Colon (tissue), 2 donors: ENCODE measurements around the gene DNM1L.
"Not testable (repeated sequence)": the region's sequence is repeated elsewhere in the genome, so short reads cannot be mapped to it uniquely, and the experiment has no call there.

Experiments
- FAIRE-seq: peaks from 2 replicates; lab custom pipeline; 2012; peaks lifted over from hg19 to GRCh38; lab: Jason Lieb, UNC
- donor health status: control.
- donor health status: control.

Gene DNM1L

DNA sequence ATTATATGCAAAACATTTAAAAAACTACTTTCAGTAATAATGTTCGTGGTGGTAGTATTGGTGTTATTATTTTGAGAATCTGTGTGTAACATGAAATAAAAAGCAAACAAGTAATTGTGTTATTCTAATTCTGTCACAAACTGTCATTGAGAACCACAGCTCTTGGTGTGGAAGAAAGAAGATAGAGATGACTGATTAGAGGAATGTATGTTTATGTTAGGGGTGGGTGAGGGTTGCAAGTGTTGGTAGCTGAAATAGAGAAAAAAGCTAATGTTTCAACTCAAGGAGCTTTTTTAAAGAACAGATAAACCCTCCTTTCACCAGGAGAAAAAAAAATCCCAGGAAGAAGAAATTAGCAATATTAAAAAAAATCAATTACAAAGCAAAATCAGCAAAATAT is 18.3 kb downstream of the DNM1L start:
- no peak for FAIRE-seq

DNA sequence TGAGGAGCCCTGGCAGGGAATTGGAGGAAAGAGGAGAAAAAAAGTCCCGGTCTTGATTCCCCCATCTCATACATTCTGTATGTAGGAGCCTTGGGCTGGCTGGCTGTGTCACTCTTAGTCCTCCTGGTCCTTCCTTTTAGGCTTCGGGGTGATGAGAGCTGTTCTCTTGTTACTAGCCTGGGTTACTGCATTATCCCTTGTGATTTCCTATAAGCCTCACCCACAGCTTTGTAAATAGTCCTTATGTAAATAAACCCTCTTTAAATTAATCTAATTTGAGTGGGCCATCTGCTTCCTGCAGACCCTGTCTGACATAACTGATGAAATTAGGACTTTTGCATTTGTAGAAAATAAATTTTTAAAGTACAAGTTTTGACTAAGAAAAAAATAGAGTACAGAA is 19.2 kb downstream of the DNM1L start:
- no peak for FAIRE-seq

DNA sequence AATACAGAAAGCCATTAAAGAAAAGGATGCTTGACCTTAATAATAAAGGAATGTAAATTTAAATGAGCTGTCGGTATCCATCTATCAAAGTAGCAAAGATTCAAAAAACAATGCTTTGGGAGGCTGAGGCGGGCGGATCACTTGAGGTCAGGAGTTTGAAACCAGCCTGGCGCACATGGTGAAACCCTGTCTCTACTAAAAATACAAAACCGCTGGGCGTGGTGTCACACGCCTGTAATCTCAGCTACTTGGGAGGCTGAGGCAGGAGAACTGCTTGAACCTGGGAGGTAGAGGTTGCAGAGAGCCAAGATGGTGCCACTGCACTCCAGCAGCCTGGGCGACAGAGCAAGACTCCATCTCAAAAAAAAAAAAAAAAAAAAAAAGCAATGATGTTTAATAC is 20.3 kb downstream of the DNM1L start:
- not testable (repeated sequence) for FAIRE-seq

DNA sequence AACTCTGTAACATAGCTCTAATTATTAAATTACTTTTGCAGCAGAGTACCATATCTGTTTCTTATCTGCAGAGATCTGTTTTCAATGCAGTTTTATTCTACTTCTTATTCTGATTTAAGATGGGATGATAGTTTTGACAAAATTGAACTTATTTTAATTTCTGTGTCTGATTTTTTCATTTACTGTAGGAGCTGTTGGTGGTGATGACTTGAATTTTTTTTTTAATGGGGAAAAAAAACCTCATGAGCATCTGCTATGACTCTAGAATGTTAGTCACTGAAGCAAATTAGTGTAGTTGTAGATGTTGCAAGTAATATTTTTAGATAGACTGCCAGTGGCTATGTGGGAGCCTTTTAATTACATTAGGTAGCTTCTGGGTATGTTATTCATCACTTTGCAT is 23.4 kb downstream of the DNM1L start:
- FAIRE-seq = no peak

DNA sequence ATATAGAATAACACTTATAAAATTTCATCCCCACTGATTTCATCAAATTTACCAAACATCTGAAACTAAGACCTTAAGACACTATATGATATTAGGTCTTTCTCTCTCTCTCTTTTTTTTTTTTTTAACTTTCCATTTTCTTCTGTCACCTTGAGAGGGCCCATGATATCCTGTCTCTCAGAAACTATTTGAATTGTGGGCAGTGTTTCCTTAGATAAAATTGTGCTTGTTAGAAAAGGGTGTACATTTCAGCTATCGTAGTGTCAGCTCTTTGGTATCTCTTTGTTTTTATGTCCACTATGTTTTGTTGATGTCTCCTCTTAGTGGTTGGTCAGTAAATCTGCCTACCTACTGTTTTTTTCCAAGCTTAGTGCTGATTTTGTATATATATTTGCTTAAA is 23.8 kb downstream of the DNM1L start:
- no peak for FAIRE-seq

DNA sequence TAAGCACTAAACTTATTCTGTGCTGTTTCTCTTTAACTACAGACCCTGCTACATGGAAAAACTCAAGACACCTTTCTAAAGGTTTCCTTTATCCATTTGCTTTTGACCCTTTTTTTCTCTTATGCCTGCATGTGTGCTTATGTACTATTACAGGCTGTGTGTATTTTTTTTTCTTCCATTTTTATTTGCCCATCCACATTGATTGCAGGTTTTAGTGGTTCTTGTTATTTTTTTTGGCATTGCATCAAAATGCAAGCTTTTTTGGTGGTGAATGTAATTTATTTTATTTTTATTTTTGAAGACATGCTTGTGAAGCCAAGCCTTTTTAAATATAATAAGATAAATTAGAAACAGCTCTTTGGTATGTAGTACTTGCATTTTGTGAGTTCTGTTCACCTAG is 26.7 kb downstream of the DNM1L start:
- FAIRE-seq = no peak

DNA sequence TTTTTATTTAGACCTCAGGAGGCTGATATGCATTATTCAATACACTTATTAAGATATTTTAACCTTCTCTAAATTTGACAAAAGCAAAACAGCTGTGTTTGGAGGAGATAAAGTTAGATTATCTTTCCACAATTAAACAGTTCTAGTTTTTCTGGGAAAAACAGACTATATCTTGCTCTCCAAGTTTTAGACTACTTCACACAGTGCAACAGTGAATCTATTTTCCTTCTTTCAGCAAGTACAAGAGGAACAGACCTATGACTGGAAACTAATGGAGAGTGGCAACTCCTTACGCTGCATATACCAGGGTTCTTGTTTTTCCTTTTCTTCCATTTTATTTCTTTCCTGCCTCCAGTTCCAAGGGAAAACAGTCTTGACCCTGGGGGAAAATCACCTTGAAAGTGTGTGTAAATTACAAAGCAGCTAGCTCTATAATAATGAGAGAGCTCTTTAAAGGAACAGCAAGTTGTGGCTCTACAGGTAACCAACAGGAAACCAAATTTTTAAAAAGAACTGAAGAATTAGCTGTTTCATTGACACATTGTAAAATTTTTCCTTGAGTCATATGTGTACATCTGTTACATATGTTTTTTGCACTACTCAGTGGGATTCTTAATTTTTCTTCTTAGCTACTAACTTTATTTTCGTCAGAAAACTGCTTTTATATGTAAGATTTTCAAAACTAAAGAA is 27.4 kb downstream of the DNM1L start:
- no peak for FAIRE-seq

DNA sequence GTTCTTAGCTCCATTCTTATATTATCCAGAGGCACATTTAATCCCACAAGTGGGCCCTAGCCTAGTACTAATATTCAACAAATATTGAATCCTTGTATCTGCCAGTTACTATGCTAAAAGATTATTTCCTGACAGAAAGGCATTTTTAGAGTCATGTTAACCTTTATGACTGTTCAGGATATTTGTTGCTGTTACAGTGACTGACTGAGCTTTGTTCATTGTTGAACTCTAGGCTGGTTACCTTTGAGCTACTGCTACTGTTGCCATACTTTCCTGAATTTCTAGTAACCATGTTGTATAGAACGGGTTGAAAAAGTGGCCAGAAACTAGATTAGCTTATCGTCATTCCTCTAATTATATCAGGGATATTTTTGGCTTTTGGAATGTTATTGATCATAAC is 29.8 kb downstream of the DNM1L start:
- no peak for FAIRE-seq

DNA sequence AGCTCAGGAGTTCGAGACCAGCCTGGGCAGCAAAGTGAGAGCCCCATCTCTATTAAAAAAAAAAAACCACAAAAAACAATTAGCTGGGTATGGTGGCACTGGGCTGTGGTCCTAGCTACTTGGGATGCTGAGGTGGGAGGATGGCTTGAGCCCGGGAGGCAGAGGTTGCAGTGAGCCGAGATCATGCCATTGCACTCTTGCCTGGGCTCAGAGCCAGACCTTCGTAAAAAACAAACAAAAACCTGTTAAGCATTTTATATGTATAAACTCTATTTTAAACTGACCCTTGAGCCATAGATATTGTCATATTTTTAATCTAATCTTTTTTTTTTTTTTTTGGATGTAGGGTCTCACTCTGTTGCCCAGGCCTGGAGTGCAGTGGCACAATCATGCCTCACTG is 35.7 kb downstream of the DNM1L start:
- no peak for FAIRE-seq

DNA sequence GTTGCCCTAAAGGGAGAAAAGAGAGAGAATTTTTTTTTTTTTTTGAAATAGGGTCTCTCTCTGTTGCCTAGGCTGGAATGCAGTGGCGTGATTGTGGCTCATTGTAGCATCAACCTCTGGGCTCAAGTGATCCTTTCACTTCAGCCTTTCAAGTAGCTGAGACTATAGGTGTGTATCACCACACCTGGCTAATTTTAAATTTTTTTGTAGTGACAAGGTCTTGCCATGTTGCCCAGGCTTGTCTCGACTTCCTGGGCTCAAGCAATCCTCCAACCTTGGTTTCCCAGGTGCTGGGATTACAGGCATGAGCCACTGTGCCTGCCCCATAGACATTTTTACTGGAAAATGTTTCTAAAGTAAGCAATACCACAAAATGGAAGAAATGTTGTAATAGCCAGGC is 39.8 kb downstream of the DNM1L start:
- no peak for FAIRE-seq

DNA sequence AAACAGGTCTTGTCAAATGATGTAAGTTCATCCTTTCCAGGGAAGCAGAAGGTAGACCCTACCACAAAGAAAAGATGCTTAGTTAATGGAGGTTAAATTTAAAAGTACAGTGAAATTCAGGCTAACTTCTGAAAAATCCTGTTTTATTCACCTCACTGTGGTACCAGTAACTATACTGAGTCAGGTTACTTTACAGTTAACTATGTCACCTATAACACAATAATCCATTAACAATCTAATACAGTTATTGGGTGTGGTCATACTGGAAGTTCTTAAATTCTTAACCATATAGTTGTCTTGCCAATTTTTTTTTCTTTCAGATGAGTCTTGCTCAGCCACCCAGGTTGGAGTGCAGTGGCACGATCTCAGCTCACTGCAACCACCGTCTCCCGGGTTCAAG is 46.2 kb downstream of the DNM1L start:
- peak; percentile 65 for FAIRE-seq

DNA sequence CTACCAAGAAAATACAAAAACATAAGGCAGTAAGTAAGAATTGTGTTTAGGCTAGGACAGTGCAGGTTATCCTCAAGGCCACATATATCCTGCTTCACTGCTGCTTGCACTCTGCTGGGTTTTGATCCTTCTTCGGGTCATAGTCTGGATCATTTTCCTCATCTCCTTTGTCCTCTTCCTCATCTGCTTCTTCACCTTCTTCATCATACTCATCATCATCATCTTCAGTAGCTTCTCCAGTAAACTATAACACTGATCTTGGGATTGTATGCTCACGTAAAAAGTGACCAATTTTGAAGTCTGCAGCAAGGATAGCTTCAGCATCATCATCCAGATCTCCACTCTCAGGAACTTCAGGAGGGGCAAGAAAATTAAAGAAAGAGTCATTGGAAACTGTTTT is 47.2 kb downstream of the DNM1L start:
- FAIRE-seq = no peak

DNA sequence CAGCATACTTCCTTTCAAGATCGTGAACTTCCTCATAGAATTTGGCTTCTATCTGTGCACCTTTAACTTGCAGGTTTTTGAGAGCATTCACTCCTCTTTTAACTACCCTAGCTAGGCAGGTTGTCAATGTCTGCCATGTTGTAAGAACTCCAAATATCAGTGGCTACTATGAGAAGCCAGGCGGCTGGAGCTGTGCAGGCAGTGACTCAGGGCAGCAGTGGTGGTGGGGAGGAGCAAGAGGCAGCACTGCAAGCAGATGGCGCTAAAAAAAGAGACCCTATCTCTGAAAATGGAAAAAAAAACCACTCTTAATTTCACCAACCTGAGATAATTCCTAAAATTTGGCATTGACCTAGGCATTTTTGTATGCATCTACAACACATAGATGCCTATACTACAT is 48.1 kb downstream of the DNM1L start:
- no peak for FAIRE-seq

DNA sequence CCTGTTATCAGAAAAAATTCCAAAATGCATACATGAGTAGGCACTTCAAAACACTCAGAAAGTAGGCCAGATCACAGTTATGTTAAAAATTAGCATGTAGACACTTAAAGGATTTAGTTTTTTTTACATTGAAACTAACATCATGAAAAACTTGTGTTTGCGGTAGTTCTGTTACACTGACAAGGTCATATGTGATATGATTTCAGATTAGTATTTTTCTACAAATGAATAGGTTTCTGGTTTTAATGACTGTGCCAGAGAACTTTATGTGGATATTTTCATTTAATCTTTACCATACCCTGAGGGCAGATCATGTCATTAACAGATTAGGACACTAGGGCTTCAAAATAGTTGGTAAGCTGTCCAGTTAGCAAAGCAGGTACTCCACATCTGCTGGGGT is 55.9 kb downstream of the DNM1L start:
- FAIRE-seq = no peak

DNA sequence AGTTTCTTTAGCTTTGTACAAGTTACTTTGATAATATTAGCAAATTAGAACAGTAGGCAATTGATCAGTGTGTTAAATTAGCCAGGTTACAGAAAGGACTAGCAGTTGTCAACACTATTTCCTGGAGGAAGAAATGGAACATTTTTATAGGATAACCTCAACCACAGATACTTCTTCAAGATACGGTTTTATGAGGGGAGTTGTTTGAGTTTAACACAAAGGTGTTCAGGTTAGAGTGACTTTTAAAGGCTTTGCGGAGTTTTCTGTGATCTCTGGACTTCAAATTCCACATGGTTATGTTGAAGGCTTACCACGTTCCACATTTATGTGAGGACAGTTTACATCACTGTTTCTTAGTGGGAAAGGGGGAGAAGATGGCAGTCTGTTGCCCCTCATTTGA is 57.3 kb downstream of the DNM1L start:
- FAIRE-seq = no peak

DNA sequence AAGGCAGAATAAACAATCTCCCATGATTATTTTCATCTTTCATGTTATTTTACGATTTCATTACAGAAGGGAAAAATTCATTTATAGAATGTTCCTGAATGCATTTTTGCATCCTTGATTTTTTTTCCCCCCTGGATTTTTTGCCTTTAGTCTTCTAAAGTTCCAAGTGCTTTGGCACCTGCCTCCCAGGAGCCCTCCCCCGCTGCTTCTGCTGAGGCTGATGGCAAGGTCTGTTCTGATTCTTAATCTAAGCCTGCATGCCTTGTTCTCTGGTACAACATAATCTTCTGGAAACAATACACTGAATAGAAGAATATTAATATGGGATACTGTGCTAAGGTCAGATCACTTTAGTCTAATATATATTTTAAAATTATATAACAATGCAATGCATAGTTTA is 58.6 kb downstream of the DNM1L start:
- no peak for FAIRE-seq

DNA sequence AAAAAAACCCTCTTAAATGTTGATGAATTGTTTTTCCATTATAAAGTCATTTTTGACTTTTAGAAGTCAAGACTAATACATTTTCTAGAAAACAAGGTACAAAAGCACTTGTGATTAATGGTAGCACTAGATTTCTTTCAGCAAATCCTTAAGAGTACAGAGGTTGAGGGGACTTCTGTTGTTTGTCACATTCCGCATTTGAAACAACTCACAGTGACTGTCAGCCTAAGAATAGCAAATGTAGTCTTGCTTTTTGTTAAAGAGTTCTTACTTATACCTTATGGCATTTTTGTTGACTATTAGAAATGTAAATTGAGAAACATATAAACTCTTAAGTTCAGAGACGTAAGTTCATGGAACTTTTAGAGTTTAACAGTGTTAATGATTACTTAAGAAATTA is 60.2 kb downstream of the DNM1L start:
- no peak for FAIRE-seq

DNA sequence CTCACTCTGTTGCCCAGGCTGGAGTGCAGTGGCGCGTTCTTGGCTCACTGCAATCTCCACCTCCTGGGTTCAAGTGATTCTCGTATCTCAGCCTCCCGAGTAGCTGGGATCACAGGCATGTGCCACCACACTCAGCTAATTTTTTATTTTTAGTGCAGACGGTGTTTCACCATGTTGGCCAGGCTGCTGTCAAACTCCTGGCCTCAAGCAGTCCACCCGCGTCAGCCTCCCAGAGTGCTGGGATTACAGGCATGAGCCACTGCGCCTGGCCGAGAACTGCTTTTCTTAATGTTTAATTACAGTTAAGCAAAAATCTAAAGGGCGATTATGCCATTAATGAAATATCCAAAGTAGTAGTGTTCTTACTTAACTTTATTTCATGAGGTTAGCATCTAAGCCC is 63.0 kb downstream of the DNM1L start:
- FAIRE-seq = no peak

DNA sequence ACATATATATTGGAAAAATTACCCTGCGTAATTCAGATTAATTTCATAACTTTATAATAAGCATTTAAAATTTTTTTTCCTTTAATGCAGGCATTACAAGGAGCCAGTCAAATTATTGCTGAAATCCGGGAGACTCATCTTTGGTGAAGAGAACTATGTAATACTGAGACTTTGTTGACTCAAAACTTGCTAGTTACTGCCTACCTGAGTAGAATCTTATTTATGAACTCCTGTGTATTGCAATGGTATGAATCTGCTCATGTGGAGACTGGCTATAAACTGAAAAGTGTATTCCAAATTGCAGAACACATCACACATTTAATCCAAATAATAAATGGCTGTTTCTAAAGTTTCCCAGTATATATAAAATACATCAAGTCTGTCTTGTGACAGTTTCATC is 64.2 kb downstream of the DNM1L start:
- no peak for FAIRE-seq

DNA sequence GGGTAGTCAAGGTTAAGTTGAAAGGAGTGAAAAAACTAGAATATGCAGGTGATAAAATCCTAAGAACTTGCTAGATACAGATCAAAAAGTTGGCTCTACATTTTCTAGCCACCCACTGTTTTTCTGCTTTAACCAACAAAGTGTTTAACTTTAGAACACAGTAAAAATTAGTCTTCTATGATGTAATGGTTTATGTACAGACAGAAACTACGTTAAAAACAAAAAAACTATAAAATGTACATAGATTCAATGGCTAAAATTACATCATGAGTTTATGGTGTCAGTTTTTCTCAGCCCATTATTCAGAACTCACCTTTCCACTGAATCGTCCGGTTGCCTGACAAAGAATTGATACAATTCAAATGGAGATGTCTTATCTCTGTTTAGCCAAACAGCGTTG is 74.5 kb downstream of the DNM1L start:
- no peak for FAIRE-seq

DNA sequence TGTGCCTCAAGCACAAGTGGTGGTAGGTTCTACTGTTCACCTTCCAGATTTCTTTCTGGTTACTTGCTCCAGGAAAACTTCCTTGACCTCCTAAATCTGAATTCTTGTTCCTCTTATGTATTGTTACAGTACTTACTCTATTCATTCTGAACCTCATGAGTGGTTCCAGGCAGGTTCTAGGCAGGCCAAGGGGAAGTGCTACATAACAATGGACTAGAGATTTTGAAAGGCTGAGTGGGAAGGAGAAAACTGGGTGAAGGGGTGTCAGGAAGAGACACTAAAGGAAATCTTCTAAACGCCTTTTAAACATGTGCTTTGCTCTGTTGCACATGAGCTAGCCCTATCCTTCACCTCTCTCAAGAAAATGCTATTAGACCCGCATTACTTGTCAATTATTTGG is 75.0 kb downstream of the DNM1L start:
- FAIRE-seq = no peak

DNA sequence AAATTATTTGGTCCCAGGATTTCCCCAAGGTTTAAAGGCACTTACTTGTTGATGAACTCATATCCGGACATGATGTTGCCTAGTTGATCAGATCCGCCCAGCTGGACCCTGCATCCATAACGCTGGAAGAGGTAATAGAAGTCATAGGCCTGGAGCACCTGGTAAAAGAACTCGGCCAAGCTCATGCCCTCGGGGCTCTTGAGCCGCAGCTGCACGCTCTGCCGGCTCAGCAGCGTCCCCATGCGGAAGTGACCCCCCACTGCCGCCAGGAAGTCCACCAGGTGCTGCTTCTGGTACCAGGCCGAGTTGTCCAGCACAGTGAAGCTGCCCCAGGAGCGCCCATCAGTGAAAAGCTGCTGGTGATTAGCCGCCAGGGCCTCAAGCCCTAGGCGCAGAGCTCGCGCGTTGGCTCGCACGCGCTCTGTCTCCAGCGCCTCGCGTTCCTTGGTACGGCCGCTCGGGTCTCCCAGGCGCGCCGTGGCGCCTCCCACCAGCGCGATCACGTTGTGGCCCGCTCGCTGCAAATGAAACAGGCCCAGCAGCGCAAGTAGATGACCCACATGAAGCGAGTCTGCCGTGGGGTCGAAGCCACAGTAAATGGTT is 76.1 kb downstream of the DNM1L start:
- FAIRE-seq = no peak

DNA sequence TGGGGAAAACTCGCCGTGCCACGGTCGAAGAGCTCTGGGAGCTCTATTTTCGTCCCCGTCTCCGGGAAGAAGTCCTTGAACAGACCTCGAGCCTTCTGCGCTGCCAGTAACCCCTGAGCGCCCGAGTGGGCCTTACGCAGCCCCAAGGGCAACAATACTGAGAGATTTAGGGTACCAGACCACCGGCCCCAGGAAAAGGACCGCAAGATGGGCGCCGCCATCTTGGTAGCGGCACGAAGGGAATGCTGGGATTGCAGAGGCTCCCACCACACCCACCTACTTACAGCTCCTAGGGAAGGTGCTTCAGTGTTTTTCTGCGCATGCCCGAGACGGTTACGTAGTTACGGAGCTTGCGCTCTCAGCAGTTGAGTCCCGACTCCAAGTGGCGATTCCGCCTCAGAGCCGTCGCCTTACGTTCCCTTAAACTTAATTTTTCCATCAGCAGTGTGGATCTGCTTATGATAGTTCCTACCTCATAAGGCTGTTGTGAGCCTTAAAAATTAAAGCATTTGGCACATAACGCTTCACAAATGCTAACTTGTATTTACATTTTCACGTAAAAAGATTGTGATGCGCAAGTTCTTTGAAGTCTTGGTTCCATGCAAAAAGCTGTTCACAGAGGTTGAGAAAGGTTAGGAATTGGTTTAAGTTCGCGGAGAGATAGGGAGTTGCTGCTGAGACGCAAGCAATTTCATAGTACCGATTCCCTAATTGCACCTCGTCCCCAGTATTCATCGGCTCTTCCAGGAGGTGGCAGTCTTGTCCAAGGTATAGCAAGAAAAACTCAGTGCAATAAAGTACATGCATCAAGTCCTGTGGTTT is 76.8 kb downstream of the DNM1L start, which contains the start of gene YARS2:
Gene YARS2 (minus strand): TSS at position 244 of the 822 bp plus-strand sequence. CDS start 23 bp downstream, at position 221.
- peak; percentile 10 for FAIRE-seq
